ENCODE results near the gene FRMD1.
"Not testable (repeated sequence)": the region's sequence is repeated elsewhere in the genome, so short reads cannot be mapped to it uniquely, and the experiment has no call there.

FRMD1 gene

GRCh38 chr6:168093634-168094033 is 14.6 kb upstream of the FRMD1 start:
- no peak for DNase-seq

- no peak for DNase-seq
Observed at GRCh38 chr6:168093071-168093505, 14.1 kb upstream of the FRMD1 start.

GRCh38 chr6:168092541-168092940 is 13.5 kb upstream of the FRMD1 start:
- DNase-seq: no peak

GRCh38 chr6:168091381-168092264 is 12.6 kb upstream of the FRMD1 start:
- no peak for DNase-seq

- no peak for DNase-seq
Observed at GRCh38 chr6:168090706-168091105, 11.7 kb upstream of the FRMD1 start.

GRCh38 chr6:168090064-168090690 is 11.2 kb upstream of the FRMD1 start:
- no peak for DNase-seq

GRCh38 chr6:168089186-168090063 is 10.4 kb upstream of the FRMD1 start:
- DNase-seq: no peak

- no peak for DNase-seq
Observed at GRCh38 chr6:168088161-168089053, 9.4 kb upstream of the FRMD1 start.

- no peak for DNase-seq
Observed at GRCh38 chr6:168087436-168088160, 8.6 kb upstream of the FRMD1 start.

- DNase-seq: no peak
Observed at GRCh38 chr6:168086616-168087015, 7.6 kb upstream of the FRMD1 start.

- no peak for DNase-seq
Observed at GRCh38 chr6:168086066-168086465, 7.1 kb upstream of the FRMD1 start.

GRCh38 chr6:168084465-168085160 is 5.6 kb upstream of the FRMD1 start:
- DNase-seq: no peak

GRCh38 chr6:168083514-168083885 is 4.5 kb upstream of the FRMD1 start:
- no peak for DNase-seq

GRCh38 chr6:168082860-168083513 is 4.0 kb upstream of the FRMD1 start:
- DNase-seq: no peak

- DNase-seq: no peak
Observed at GRCh38 chr6:168081858-168082546, 3.0 kb upstream of the FRMD1 start.

GRCh38 chr6:168080393-168081077 is 1.5 kb upstream of the FRMD1 start:
- no peak for DNase-seq

- DNase-seq: no peak
Observed at GRCh38 chr6:168078175-168078942, 653 bp downstream of the FRMD1 start.

GRCh38 chr6:168077401-168077800 is 1.6 kb downstream of the FRMD1 start:
- not testable (repeated sequence) for DNase-seq
